ENCODE results near the gene MICU1. TPM values are rescaled to one million over a fixed set of nuclear protein-coding genes. Genes with fewer than 3 reads are reported as not detected.
"Not testable (repeated sequence)": the region's sequence is repeated elsewhere in the genome, so short reads cannot be mapped to it uniquely, and the experiment has no call there.

MICU1 gene
- total RNA-seq, 1 donor from 2014 or later: 30.4 TPM

DNA sequence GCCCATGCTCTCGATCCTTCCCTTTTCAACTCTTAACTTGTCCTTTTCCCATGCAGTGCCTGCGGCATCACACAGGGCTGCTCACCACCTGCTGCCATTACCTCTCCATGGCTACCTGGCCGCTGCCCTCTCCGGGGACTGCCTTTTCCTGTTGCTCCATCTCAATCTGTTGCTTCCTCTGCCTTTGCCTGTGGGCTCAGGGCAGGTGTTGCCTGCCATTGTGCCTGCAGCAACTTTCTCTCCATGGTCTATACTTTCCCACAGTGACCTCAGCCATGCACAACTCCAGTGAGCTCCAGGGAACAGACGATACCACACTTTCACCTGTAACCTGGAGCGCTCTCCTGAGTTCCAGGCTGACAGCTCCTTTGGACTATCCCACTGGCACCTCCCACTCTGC is 274.4 kb downstream of the MICU1 start:
- DNase-seq (ENCODE audit: low read depth in 2 of 2): no peak

DNA sequence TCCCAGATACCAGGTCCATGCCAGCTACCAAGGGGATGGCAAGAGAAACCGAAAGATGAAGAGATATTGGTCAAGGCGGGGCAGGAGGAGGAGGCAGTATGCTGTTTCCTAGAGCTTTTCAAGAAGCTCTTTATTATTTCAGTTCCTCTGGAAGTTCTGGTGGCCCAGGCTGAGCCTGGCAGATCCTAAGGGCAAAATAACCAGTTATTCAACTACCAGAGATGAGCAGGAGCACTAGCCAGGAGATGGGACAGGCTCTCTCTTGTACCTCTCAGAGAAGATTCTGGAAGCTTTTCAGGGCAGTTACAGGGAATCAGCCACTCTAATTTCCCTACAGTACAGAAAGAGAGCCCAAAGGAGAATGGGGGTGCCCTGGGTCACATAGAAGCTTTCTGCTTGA is 276.4 kb downstream of the MICU1 start:
- DNase-seq (ENCODE audit: low read depth in 2 of 2): no peak

DNA sequence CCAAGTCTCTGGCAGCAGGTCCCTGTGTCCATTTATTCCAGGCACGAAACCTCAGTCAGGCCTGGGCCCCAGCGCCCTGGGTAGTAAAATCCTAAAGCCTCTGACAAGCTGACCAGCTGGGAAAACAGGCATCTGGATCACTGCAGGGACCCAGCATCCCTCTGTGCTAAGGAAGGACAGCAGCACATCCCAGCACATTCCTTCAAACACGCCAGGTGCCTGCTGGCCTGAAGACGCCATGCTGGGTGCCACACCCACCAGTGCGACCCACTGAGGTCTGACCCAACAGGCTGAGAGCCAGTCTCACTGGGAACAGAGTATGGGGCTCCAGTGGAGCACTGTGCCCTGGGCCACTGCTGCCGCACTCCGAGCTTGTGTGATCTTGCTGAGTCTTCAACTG is 277.6 kb downstream of the MICU1 start:
- no peak for DNase-seq (ENCODE audit: low read depth in 2 of 2)

DNA sequence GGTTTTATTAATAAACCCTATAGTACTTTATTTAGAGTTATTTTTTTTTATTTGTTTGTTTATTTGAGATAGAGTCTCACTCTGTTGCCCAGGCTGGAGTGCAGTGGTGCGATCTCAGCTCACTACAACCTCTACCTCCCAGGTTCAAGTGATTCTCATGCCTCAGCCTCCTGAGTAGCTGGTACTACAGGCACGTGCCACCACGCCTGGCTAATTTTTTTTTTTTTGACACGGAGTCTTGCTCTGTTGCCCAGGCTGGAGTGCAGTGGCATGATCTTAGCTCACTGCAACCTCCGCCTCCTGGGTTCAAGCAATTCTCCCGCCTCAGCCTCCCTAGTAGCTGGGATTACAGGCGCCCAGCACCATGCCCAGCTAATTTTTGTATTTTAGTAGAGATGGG is 279.8 kb downstream of the MICU1 start:
- not testable (repeated sequence) for DNase-seq (ENCODE audit: low read depth in 2 of 2)

DNA sequence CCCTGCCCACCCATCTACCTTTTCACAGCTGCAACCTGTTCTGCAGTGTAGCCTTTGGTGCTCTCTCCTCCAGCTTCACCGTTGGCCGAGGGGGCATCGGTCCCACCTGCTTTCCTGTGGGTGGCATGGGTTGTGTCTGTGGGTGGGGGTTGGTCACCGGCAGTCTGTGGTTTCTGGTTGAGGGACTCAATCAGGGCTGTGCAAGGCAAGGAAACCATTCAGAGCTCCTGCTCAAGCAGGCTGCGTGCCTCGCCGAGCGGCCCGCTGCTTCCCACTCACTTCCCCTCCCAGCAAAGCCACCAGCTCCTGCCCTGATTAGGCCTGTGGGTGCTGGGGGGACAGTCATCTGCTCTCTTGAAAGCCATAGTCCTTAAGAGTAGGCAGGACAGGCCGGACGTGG is 280.9 kb downstream of the MICU1 start:
- no peak for DNase-seq (ENCODE audit: low read depth in 2 of 2)

- peak in 1 of 2 donors; percentile 79 for DNase-seq (ENCODE audit: low read depth in 2 of 2)
Observed at GRCh38 chr10:72342911-72343310, 283.0 kb downstream of the MICU1 start.

- DNase-seq (ENCODE audit: low read depth in 2 of 2): peak; percentile 61 to 74
Observed at GRCh38 chr10:72340510-72341261, 285.2 kb downstream of the MICU1 start.

GRCh38 chr10:72338180-72338579 is 287.7 kb downstream of the MICU1 start:
- peak in 1 of 2 donors; percentile 45 for DNase-seq (ENCODE audit: low read depth in 2 of 2)

DNA sequence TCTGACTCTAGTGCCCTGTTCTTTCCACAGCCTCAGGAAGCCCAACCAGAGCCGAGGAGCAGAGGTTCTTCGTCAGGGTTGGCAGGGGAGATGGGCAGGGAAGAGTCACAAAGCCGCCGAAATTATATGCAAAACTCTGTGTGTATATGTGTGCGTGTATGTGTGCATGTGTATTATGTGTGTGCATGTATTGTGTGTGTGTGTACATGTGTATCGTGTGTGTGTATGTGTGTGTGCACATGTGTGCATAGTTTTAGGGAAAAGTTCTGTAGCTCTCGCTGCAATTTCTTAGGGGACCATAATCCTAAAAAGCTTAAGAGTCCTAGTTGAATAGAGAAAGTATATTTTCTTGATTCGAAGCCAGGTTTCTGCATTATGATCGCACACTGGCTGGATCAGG is 288.2 kb downstream of the MICU1 start:
- DNase-seq (ENCODE audit: low read depth in 2 of 2): no peak

DNA sequence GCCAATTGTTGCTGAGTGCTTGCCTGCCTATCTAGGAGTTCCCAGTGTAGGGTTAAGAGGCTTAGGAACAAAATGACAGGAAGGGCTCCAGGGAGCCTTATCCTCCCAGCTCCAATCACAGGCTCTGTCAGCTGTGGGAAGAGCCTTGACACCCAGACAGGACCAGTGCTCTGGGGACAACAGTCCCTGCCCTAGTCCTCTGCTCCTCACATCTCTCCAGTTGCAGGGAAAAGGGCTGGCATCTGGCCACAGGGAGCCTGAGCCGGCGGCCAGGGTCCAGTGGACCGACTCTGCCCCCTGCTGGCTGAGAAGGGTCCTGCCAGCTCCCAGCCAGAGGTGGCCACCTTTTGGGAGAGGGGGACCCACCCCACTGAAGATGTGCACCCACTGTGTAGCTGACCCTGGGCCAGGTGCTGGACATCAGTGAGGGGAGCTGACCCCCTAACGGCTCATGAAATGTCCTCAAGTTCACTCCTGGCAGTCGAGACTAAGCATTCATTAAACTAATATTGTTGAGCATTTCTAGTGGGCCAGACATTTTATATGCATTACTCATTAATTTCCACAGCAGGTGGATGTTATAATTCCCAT is 288.7 kb downstream of the MICU1 start:
- DNase-seq (ENCODE audit: low read depth in 2 of 2): peak; percentile 78 to 81

DNA sequence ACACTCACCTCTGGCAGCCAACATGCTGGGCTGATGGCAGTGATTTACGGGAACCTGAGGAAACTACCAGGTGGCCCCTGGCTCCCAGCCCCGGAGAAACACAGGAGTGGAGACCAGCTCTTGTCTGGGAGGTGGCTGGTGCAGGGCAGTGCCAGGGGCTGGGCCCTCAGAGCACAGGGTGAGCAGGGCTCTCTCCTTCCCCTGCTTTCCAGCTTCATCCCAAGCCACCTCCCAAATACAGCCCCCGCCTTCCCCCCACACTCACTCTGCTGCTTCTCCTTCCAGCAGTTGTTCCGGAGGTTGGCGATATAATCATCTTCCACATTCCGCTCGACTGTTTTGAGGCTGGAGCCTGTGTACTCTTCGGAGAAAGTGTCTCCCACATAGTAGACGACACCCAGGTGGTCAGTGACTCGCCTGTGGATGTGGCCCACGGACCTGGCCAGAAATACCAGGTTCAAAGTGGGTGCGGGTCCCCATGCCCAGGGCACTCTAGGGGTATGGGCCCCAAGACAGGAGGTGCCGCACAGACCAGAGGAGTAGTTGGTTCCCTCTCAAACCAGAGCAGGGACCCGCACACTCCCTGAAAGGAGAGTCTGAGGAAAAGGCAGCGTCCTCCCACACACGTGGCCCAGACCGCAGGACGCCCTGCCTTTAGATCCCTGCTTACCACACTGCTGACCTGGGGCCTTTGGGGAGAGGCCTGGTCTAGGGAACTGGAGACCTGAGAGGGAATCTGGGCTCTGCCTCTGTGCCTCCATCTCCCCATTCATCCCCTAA is 289.4 kb downstream of the MICU1 start:
- peak in 1 of 2 donors; percentile 19 for DNase-seq (ENCODE audit: low read depth in 2 of 2)

DNA sequence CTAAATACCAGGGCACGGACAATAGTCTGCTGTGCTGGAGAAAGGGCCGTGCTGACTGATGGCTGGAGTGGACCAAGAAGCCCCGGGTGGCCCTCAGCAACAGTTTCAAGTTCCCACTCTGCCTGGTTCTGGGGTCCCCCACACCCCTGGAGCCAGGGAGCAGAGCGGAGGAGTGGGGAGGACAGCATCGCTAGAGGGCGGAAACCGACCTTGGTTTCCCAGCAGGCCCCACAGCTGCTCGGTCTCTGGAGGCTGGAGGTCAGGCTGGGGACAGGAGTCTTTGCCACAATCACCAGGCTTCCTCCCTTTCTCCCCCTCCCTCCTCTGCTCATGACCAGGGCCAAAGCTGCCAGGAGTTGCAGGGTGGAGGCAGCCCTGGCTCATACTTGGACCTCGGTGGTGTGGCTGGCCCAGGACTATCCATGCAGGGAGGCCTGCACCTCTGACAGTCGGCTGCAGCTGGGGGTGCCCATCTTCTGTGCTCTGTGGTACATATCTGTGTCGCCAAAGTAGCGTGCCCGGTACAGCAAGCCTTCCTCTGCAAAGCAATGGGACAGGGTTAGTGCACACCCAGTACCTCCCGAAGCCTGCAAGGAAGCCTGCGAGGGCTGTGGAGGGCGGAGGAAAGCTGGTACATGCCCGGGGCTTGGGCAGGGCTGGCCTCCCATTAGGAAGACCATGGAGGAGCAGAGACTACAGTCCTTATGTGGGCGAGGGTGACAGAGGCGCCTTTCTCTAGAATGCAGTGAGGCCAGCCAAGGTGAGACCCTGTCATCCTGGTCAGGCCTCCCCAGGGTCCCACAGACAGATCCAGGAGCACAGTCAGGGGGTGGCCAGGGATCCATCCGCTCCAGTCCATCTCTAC is 290.3 kb downstream of the MICU1 start:
- DNase-seq (ENCODE audit: low read depth in 2 of 2): peak in 1 of 2 donors; percentile 77

DNA sequence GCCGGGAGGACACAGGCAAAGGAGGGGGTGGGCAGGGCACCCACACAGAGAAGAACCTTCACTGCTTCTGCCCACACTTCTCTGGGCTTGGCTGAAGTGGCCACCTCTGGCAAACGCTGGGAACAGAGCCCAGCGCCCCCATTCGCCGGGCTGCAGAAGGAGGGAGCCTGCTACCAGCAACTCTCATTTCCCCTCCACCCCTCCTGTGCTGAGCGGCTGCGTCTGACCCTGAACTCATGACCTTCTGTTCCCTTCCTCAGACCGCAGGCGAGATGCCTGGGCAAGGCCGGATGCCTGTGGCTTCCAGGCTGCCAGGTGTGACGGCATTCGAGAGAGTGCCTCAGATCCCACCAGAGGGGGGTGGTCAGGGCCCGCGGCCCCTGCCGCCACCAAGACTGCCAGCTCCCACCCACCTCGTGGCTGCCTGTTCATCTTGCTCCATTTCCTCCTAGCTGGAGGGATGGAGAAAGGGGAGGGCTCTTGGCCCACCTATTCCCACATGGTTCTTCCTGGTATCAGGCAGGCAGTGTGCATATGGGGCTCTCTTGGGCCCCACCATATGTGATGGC is 291.0 kb downstream of the MICU1 start:
- DNase-seq (ENCODE audit: low read depth in 2 of 2): peak; percentile 63 to 95

GRCh38 chr10:72334196-72334824 is 291.6 kb downstream of the MICU1 start:
- DNase-seq (ENCODE audit: low read depth in 2 of 2): peak; percentile 56 to 68

GRCh38 chr10:72333112-72334015 is 292.5 kb downstream of the MICU1 start:
- peak in 1 of 2 donors; percentile 61 for DNase-seq (ENCODE audit: low read depth in 2 of 2)

- no peak for DNase-seq (ENCODE audit: low read depth in 2 of 2)
Observed at GRCh38 chr10:72332423-72333111, 293.3 kb downstream of the MICU1 start.

GRCh38 chr10:72331575-72332422 is 294.1 kb downstream of the MICU1 start:
- peak; percentile 81 to 84 for DNase-seq (ENCODE audit: low read depth in 2 of 2)

GRCh38 chr10:72330069-72330426 is 295.8 kb downstream of the MICU1 start:
- no peak for DNase-seq (ENCODE audit: low read depth in 2 of 2)
